Skin of body (tissue), 2 donors: Measurements from ENCODE around the gene CERT1. TPM values are rescaled to one million over a fixed set of nuclear protein-coding genes. Genes with fewer than 3 reads are reported as not detected.

Experiments used
- small RNA-seq: library from RNA; depleted of rRNA; stranded (forward); fragments of <200 nt; gene quantifications from one replicate; pipeline ENCODE3, GENCODE V24; 2014; ENCODE audit warnings: low replicate concordance
- total RNA-seq: library from RNA; depleted of rRNA; stranded (reverse); fragments of >200 nt; gene quantifications from one replicate; pipeline ENCODE4 v1.2.3, GENCODE V29; 2014

Gene CERT1
- total RNA-seq, 1 donor from 2014 or later: 43.6 TPM

Small RNA genes within 50 kb of the gene (small RNA-seq; reads per million reads assigned to genes)
- not detected for gene RNU7-175P

Other genes starting within 250 kb of the CERT1 start
- gene HMGCR, start 174.4 kb downstream of the CERT1 start, total RNA-seq: 145 TPM
- 42.2 TPM for gene POLK, start 262 bp upstream of the CERT1 start, total RNA-seq
- 1.6 TPM for gene ANKDD1B, start 99.8 kb upstream of the CERT1 start, total RNA-seq
- gene POC5, start 205.8 kb upstream of the CERT1 start, total RNA-seq: 7.4 TPM